Tibial nerve (tissue), 4 donors: ENCODE data around the gene LKAAEAR1. TPM values are rescaled to one million over a fixed set of nuclear protein-coding genes. Genes with fewer than 3 reads are reported as not detected.

ENCODE experiments used
- DNase-seq, 2 donors: peaks; one replicate each; pipeline ENCODE4 v3.0.0-alpha.2; 2019; ENCODE audit warnings: low spot score in 2 of 2
- H3K27ac ChIP-seq, 4 donors: fragments of 200-600 bp; sonication (generic) in 3 of 4; one replicate each; pipeline ENCODE4 v1.5.1; 2017 to 2019; ENCODE audit warnings: mild to moderate bottlenecking in 1 of 4
- H3K27me3 ChIP-seq, 2 donors: fragments of 200-600 bp; sonication (generic) in 1 of 2; one replicate each; pipeline versions ENCODE4 v1.5.1 to v1.6.0; 2017 to 2019
- H3K36me3 ChIP-seq, 3 donors: fragments of 200-600 bp; sonication (generic); one replicate each; pipeline ENCODE4 v1.5.1; 2018 to 2019
- H3K4me1 ChIP-seq, 4 donors: fragments of 200-600 bp; sonication (generic) in 3 of 4; one replicate each; pipeline ENCODE4 v1.5.1; 2017 to 2019
- H3K4me3 ChIP-seq, 4 donors: fragments of 200-600 bp; sonication (generic) in 3 of 4; one replicate each; pipeline ENCODE4 v1.5.1; 2017 to 2019; ENCODE audit warnings: mild to moderate bottlenecking in 1 of 4, moderate library complexity in 1 of 4
- H3K9me3 ChIP-seq, 4 donors: fragments of 200-600 bp; sonication (generic) in 3 of 4; one replicate each; pipeline ENCODE4 v1.5.1; 2017 to 2019
- EP300 ChIP-seq, 2 donors: sonication (generic); formaldehyde crosslinking; IDR thresholded peaks; one replicate each; pipeline ENCODE4 v1.6.1; 2017; ENCODE audit warnings: antibody characterized with exemption in 2 of 2, mild to moderate bottlenecking in 1 of 2
- POLR2A ChIP-seq, 2 donors: fragments of 450-650 bp; IDR thresholded peaks; one replicate each; pipeline ENCODE4 v1.6.1; 2017; ENCODE audit warnings: antibody characterized with exemption in 2 of 2, mild to moderate bottlenecking in 2 of 2, moderate library complexity in 2 of 2
- WGBS, 2 donors: methylation state at CpG; one replicate each; pipeline ENCODE4 v1.1.5; 2018; 5-methylcytosine and 5-hydroxymethylcytosine counted together
- small RNA-seq: library from RNA; depleted of rRNA; stranded (forward); fragments of <200 nt; gene quantifications from one replicate; pipeline ENCODE3, GENCODE V24; 2016
- total RNA-seq, 4 donors: library from RNA; depleted of rRNA; stranded (reverse); fragments of >200 nt; gene quantifications; one replicate each; pipeline ENCODE4 v1.1.0, GENCODE V29; 2016
- TF ChIP-seq, protein P1 (sequence below), 5 experiments: fragments of 200-600 bp in 3 of 5; fragments of 450-650 bp in 2 of 5; sonication (generic) in 3 of 5; IDR thresholded peaks; one replicate each; pipeline ENCODE4 v1.5.1; 2016 to 2019; ENCODE audit warnings: antibody characterized with exemption in 5 of 5, mild to moderate bottlenecking in 3 of 5, moderate library complexity in 2 of 5

LKAAEAR1 gene
- total RNA-seq, 4 donors from 2014 or later = 0.59 to 1.3 (median 0.84) TPM; not detected in 1

- Histone ChIP-seq H3K4me1 (peaks cover 0 to 46% (median 23%) of the 10 kb centered on the region in 4 donors), H3K36me3 (peaks cover 0 to 43% (median 0%) of the 10 kb centered on the region in 3 donors), H3K9me3 (no peaks in the 10 kb centered on the region), H3K27me3 (peaks cover 0 to 54% of the 10 kb centered on the region in 2 donors), H3K27ac (no peak overlapping the region), H3K4me3 (no peak overlapping the region)
- TF ChIP-seq EP300 (IDR thresholded peaks at IDR 0.05) = no peak
- 71 to 74% methylated on average over 3 of the region's 3 CpGs for WGBS, 2 donors
- DNase-seq = no peak
These were observed 47.0 kb downstream of the LKAAEAR1 start for GRCh38 chr20:64037199-64037497.

DNA sequence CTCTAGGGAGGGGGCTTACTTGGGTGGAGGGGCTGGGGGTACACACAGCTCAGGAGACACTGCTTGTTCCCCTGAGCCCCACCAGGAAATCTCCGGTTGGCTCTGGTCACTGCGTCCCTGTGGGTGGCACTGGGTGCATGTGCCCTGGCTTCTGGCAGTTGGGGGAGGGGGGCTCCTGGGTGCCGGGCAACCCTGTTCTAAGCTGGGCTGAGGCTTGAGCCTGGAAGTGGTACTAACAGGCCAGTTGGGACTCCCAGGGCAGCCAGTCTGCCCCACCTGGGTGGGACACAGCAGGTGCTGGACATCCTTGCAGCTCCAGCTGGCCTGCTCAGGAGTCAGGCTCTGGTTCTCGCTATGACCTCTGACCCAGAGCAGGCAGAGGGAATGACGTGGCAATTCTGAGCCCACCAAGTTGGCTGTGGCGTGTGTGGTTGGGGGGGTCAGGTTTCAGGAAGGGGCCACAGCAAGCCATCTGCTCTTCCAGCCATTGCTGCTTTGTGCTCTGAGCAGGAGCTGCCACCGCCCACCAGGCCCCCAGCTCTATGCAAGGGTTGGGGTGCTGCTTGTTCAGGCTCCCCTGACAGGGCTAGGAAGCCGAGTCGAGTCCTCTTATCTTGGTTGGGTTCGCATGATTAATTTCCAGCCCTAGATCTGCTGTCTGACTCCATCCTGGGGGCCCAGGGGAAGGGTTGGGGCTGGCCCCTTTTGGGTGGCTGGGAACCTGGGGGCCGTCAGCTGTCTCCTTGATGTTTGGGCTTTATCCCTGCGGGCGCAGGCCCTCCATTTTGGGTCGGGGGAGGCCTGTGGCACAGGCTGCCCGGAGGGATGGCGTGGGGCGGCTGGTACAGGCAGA, 47.6 kb downstream of the LKAAEAR1 start:
- DNase-seq = no peak
- WGBS, 2 donors = 59 to 65% methylated on average over 6 to 17 of the region's 17 CpGs
- TF ChIP-seq, protein P1, sequence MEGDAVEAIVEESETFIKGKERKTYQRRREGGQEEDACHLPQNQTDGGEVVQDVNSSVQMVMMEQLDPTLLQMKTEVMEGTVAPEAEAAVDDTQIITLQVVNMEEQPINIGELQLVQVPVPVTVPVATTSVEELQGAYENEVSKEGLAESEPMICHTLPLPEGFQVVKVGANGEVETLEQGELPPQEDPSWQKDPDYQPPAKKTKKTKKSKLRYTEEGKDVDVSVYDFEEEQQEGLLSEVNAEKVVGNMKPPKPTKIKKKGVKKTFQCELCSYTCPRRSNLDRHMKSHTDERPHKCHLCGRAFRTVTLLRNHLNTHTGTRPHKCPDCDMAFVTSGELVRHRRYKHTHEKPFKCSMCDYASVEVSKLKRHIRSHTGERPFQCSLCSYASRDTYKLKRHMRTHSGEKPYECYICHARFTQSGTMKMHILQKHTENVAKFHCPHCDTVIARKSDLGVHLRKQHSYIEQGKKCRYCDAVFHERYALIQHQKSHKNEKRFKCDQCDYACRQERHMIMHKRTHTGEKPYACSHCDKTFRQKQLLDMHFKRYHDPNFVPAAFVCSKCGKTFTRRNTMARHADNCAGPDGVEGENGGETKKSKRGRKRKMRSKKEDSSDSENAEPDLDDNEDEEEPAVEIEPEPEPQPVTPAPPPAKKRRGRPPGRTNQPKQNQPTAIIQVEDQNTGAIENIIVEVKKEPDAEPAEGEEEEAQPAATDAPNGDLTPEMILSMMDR (IDR thresholded peaks at IDR 0.05) = no peak
- no peak for TF ChIP-seq POLR2A (IDR thresholded peaks at IDR 0.05)
- TF ChIP-seq EP300 (IDR thresholded peaks at IDR 0.05) = no peak
- no peak overlapping the region for H3K27ac ChIP-seq
- peaks cover 0 to 49% (median 0%) of the 10 kb centered on the region in 3 donors for H3K36me3 ChIP-seq
- no peaks in the 10 kb centered on the region for H3K9me3 ChIP-seq
- H3K4me3 ChIP-seq = no peak overlapping the region
- peaks cover 0 to 49% of the 10 kb centered on the region in 2 donors for H3K27me3 ChIP-seq
- peaks cover 0 to 40% (median 17%) of the 10 kb centered on the region in 4 donors for H3K4me1 ChIP-seq

GRCh38 chr20:64035933-64036345, 48.3 kb downstream of the LKAAEAR1 start, which contains the start of gene C20orf204:
Gene C20orf204 (plus strand): TSS chr20:64036182. CDS start chr20:64036324, 142 bp downstream.
- H3K27ac ChIP-seq = no peak within 1 kb of the TSS
- no peak within 1 kb of the TSS for H3K4me3 ChIP-seq
- H3K9me3 ChIP-seq = no peaks in the 10 kb centered on the region
- peaks cover 0 to 55% (median under 1%) of the 10 kb centered on the region in 3 donors for H3K36me3 ChIP-seq
- WGBS, 2 donors = 73 to 79% methylated on average over 7 to 10 of the region's 10 CpGs
- TF ChIP-seq, protein P1 (IDR thresholded peaks at IDR 0.05) = no peak
- no peak for TF ChIP-seq EP300 (IDR thresholded peaks at IDR 0.05)
- no peak for TF ChIP-seq POLR2A (IDR thresholded peaks at IDR 0.05)
- peaks cover 0 to 42% of the 10 kb centered on the region in 2 donors for H3K27me3 ChIP-seq
- no peak for DNase-seq
- H3K4me1 ChIP-seq = peaks cover 0 to 34% (median 11%) of the 10 kb centered on the region in 4 donors

DNA sequence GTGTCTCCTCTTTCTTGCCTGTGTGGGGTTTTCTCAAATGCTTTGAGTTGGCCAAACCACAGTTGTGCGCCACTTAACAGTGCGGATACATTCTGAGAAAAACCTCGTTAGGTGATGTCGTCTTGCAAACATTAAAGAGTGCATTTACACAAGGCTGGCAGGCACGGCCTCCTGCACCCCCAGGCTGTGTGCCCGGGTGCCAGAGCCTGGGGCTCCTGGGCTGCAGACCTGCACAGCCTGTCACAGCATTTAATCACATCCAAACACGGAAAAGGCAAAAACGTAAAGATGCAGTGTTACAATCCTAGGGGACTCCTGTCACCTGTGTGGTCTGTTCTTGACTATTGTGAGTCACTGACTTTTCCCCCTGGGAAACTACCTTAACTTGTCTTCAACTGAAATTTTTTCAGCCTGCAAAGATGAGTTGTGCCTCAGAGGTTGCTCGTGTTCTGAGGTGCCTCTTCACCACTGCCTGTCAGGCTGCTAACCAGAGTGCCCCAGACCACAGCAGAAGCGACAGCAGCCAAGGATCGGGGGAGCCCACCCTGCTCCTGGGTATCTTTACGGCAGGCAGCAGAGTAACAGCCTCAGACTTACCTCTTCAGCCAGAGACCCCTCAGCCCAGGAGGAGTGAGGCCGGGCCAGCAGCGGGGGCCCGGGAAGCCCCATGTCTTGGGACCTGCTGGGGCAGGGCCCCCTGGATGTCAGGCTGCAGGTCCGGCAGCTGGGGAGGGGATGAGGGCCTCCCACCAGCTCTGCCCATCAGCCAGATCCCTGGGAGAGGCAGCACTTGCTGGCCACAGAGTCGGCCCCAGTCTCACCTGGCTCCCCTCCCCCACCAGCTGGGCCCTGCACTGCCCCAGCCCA, 48.9 kb downstream of the LKAAEAR1 start:
- peaks cover 0 to 36% of the 10 kb centered on the region in 2 donors for H3K27me3 ChIP-seq
- H3K36me3 ChIP-seq = peaks cover 0 to 62% (median 6%) of the 10 kb centered on the region in 3 donors
- H3K4me1 ChIP-seq = peaks cover 0 to 28% (median 10%) of the 10 kb centered on the region in 4 donors
- H3K9me3 ChIP-seq = no peaks in the 10 kb centered on the region
- no peak overlapping the region for H3K27ac ChIP-seq
- no peak for TF ChIP-seq EP300 (IDR thresholded peaks at IDR 0.05)
- TF ChIP-seq POLR2A (IDR thresholded peaks at IDR 0.05) = no peak
- WGBS, 2 donors = 72 to 85% methylated on average over 12 to 16 of the region's 17 CpGs
- no peak for DNase-seq
- no peak overlapping the region for H3K4me3 ChIP-seq

- 60 to 73% methylated on average over 8 to 11 of the region's 11 CpGs for WGBS, 2 donors
- Histone ChIP-seq H3K36me3 (peaks cover 0 to 74% (median 19%) of the 10 kb centered on the region in 3 donors), H3K4me1 (peaks cover 0 to 15% (median 7%) of the 10 kb centered on the region in 4 donors), H3K4me3 (no peak overlapping the region), H3K9me3 (no peaks in the 10 kb centered on the region), H3K27me3 (peaks cover 0 to 23% of the 10 kb centered on the region in 2 donors), H3K27ac (no peak overlapping the region)
- no peak for TF ChIP-seq EP300 (IDR thresholded peaks at IDR 0.05)
- TF ChIP-seq POLR2A (IDR thresholded peaks at IDR 0.05) = no peak
- TF ChIP-seq, protein P1 (IDR thresholded peaks at IDR 0.05) = no peak
- no peak for DNase-seq
These were observed 50.2 kb downstream of the LKAAEAR1 start for GRCh38 chr20:64033981-64034493.

Small RNA genes within 50 kb of the gene (small RNA-seq; reads per million reads assigned to genes)
- not detected for gene AL355803.1
- not detected for gene MIR6813

Other genes with a start within 250 kb of the LKAAEAR1 start
- not detected for gene ABHD16B, start 222.9 kb downstream of the LKAAEAR1 start, total RNA-seq
- 100 to 1,000 TPM; 108 to 122 (median 115) TPM for gene TPD52L2, start 219.1 kb downstream of the LKAAEAR1 start, total RNA-seq
- 10 to 100 TPM; 30.6 to 40.2 (median 32.1) TPM for gene DNAJC5, start 189.3 kb downstream of the LKAAEAR1 start, total RNA-seq
- 10 to 100 TPM; 31.2 to 96.0 (median 50.0) TPM for gene UCKL1, start 128.0 kb downstream of the LKAAEAR1 start, total RNA-seq
- 10 to 100 TPM in 2 of 4 donors, 1 to 10 TPM in 2; 8.3 to 18.3 (median 11.7) TPM for gene ZNF512B, start 114.5 kb downstream of the LKAAEAR1 start, total RNA-seq
- gene SAMD10, start 104.8 kb downstream of the LKAAEAR1 start, total RNA-seq = 1 to 10 TPM; 1.3 to 5.1 (median 2.8) TPM
- 10 to 100 TPM; 70.5 to 77.0 (median 73.8) TPM for gene PRPF6, start 103.3 kb downstream of the LKAAEAR1 start, total RNA-seq
- 10 to 100 TPM in 1 of 4 donors, 1 to 10 TPM in 3; 1.7 to 14.4 (median 4.1) TPM for gene C20orf204, start 48.2 kb downstream of the LKAAEAR1 start, total RNA-seq
- 10 to 100 TPM in 3 of 4 donors, 1 to 10 TPM in 1; 4.6 to 44.6 (median 21.4) TPM for gene SOX18, start 34.8 kb downstream of the LKAAEAR1 start, total RNA-seq
- 10 to 100 TPM; 45.6 to 62.9 (median 59.2) TPM for gene TCEA2, start 21.2 kb downstream of the LKAAEAR1 start, total RNA-seq
- 10 to 100 TPM; 12.9 to 35.7 (median 20.1) TPM for gene RGS19, start 4.9 kb downstream of the LKAAEAR1 start, total RNA-seq
- gene OPRL1, start 4.3 kb downstream of the LKAAEAR1 start, total RNA-seq = 1 to 10 TPM in 1 of 4 donors, under 1 TPM in 3; 0.21 to 1.5 (median 0.71) TPM
- gene NPBWR2, start 23.2 kb upstream of the LKAAEAR1 start, total RNA-seq = not detected
- not detected for gene MYT1, start 80.1 kb upstream of the LKAAEAR1 start, total RNA-seq
- 100 to 1,000 TPM in 3 of 4 donors, 10 to 100 TPM in 1; 57.0 to 119 (median 103) TPM for gene PCMTD2, start 171.3 kb upstream of the LKAAEAR1 start, total RNA-seq